Thymus (tissue), 11 donors: Measurements from ENCODE around the gene DIP2B. TPM values are rescaled to one million over a fixed set of nuclear protein-coding genes. Genes with fewer than 3 reads are reported as not detected.

Experiments
- DNase-seq, 9 donors: peaks; one replicate each; pipeline ENCODE4 v3.0.0-alpha.2; 2013; ENCODE audit warnings: low spot score in 9 of 9, low read depth in 6 of 9, missing footprints in 1 of 9
- H3K27ac ChIP-seq, 2 donors: one replicate each; pipeline ENCODE4 v1.5.1; 2013; ENCODE audit warnings: control low read depth in 1 of 2, low read depth in 1 of 2, low read length in 1 of 2, mild to moderate bottlenecking in 1 of 2, moderate library complexity in 1 of 2
- H3K27me3 ChIP-seq, 2 donors: one replicate each; pipeline ENCODE4 v1.5.1; 2013; ENCODE audit warnings: low read length in 1 of 2; ENCODE audit not compliant: control insufficient read depth in 2 of 2, insufficient read depth in 1 of 2
- H3K36me3 ChIP-seq, 2 donors: one replicate each; pipeline ENCODE4 v1.5.1; 2013; ENCODE audit warnings: low read length in 1 of 2, mild to moderate bottlenecking in 1 of 2, moderate library complexity in 1 of 2; ENCODE audit not compliant: control insufficient read depth in 2 of 2, insufficient read depth in 2 of 2
- H3K4me1 ChIP-seq, 2 donors: one replicate each; pipeline ENCODE4 v1.5.1; 2013; ENCODE audit warnings: low read length in 2 of 2; ENCODE audit not compliant: control insufficient read depth in 2 of 2, insufficient read depth in 2 of 2
- H3K4me3 ChIP-seq, 2 donors: one replicate each; pipeline ENCODE4 v1.5.1; 2013; ENCODE audit warnings: low read length in 2 of 2, control low read depth in 1 of 2, mild to moderate bottlenecking in 1 of 2
- H3K9me3 ChIP-seq, 2 donors: one replicate each; pipeline ENCODE4 v1.5.1; 2013; ENCODE audit warnings: low read length in 1 of 2, mild to moderate bottlenecking in 1 of 2; ENCODE audit not compliant: control insufficient read depth in 2 of 2, insufficient read depth in 1 of 2
- WGBS: extraction: QIAGEN DNeasy Blood & Tissue Kit; methylation state at CpG from one replicate; pipeline ENCODE4 v1.1.7; 2013; 5-methylcytosine and 5-hydroxymethylcytosine counted together
- polyA plus RNA-seq: library from polyadenylated mRNA; stranded (reverse); fragments of 200-250 nt; gene quantifications from one replicate; pipeline ENCODE4 v1.2.3, GENCODE V29; 2013
- total RNA-seq: library from RNA; stranded (reverse); fragments of 120-200 nt; gene quantifications from one replicate; pipeline ENCODE4 v1.2.4, GENCODE V29; 2013
- donor health status: healthy.

DIP2B gene
- total and polyA plus RNA-seq, 2 donors = 8.9 to 12.7 TPM

DNA sequence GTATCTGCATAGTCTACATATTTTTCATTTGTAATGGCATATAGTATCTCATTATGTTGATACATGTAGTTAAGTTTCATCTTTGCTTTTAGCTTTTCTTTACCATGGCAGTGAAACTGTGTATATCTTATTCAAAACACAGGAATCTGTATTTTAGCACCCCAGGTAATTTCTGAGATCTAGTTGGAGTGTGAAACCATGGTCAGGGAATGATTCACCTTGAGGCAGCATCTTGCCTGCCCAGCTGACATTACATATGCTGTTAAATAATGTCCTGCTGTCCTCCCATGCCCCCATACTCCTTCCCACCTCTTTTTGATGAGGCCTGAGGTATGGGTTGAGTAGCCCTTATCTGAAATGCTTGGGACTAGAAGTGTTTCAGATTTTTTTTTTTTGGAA lies 133.7 kb downstream of the DIP2B start:
- Histone ChIP-seq H3K4me1 (peaks cover 13 to 43% of the 10 kb centered on the region in 2 donors), H3K36me3 (peaks cover 0 to 4% of the 10 kb centered on the region in 2 donors)

DNA sequence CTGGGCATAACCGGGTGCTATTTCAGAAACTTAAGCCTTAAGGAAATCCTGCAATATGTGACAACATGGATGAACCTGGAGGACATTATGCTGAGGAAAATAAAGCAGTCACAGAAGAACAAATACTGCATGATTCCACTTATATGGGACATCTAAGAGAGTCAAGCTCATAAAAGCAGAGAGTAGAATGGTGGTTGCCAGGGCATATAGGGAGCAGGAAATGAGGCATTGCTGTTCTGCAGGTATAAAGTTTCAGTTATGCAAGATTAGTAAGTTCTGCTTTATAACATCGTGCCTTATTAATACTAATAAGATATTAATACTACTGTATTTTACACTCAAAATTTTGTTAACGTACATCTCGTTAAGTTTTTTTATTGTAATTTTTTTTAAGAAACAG lies 134.9 kb downstream of the DIP2B start:
- no peak overlapping the region for H3K4me3 ChIP-seq
- WGBS = 77% methylated on average over 4 of the region's 4 CpGs
- H3K36me3 ChIP-seq = peaks cover 0 to 4% of the 10 kb centered on the region in 2 donors
- no peak for DNase-seq
- no peak overlapping the region for H3K27ac ChIP-seq
- H3K27me3 ChIP-seq = no peaks in the 10 kb centered on the region
- H3K9me3 ChIP-seq = no peaks in the 10 kb centered on the region
- H3K4me1 ChIP-seq = peaks cover 13 to 43% of the 10 kb centered on the region in 2 donors

More for the DNA sequence above, 133.7 kb downstream of the DIP2B start:
- DNase-seq = no peak
- Histone ChIP-seq H3K9me3 (no peaks in the 10 kb centered on the region), H3K4me3 (no peak overlapping the region), H3K27me3 (no peaks in the 10 kb centered on the region), H3K27ac (no peak overlapping the region)

DNA sequence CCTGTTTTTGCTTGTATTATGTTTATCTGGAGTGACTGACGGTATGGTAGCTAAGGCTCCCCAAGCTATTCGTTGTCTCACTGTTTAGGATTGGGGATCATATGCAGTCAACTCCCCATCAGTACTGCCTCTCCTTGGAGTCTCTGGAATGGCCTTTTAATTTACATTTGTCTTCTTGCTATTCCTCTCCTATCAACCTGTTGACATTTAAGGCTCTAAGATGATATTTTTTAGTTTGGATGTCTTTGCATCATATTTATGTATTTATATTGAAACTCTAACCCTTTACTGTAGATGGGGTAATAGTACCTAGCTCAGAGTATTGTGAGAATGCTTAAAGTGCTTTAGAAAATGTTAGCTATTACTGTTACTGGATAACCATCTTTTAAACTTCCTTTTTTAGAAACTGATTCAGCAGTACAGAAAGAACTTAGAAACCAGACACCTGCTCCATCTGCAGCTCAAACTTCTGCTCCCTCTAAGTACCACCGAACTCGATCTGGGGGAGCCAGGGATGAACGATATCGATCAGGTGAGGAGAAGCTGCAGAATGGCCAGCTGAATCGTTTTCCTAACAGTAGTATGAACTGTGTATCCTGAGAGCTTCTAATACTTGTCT lies 135.6 kb downstream of the DIP2B start:
- Histone ChIP-seq H3K4me1 (peaks cover 13 to 41% of the 10 kb centered on the region in 2 donors), H3K27me3 (no peaks in the 10 kb centered on the region), H3K9me3 (no peaks in the 10 kb centered on the region), H3K27ac (peak overlapping the region in 1 of 2 donors; percentile 1), H3K4me3 (no peak overlapping the region), H3K36me3 (peaks cover 0 to 4% of the 10 kb centered on the region in 2 donors)
- 39% methylated on average over 7 of the region's 7 CpGs for WGBS
- DNase-seq = no peak

DNA sequence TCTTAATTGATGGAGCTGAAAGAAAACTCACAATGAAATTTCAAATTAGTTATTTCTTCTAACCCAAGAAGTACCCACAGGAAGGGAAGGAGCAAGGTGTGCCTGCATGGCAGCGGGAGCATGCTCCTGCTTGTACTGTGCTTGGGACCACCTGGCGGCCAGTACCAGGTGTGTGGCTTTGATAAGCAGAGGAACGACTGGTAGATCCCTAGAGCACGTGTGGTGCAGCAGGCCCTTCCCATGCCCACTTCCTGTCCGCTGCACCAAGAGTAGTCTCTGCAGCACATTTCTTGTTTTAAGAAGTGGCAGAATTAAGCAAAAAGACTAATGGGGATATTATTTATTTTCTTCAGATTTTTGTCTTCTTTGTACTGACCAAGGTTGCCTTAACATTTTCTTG lies 136.8 kb downstream of the DIP2B start:
- Histone ChIP-seq H3K9me3 (no peaks in the 10 kb centered on the region), H3K27me3 (no peaks in the 10 kb centered on the region), H3K4me3 (no peak overlapping the region), H3K27ac (peak overlapping the region in 1 of 2 donors; percentile 30), H3K36me3 (peaks cover 0 to 4% of the 10 kb centered on the region in 2 donors), H3K4me1 (peaks cover 13 to 38% of the 10 kb centered on the region in 2 donors)
- 11% methylated on average over 5 of the region's 5 CpGs for WGBS
- peak in 3 of 9 donors; percentile 40 to 62 (median 41) for DNase-seq

DNA sequence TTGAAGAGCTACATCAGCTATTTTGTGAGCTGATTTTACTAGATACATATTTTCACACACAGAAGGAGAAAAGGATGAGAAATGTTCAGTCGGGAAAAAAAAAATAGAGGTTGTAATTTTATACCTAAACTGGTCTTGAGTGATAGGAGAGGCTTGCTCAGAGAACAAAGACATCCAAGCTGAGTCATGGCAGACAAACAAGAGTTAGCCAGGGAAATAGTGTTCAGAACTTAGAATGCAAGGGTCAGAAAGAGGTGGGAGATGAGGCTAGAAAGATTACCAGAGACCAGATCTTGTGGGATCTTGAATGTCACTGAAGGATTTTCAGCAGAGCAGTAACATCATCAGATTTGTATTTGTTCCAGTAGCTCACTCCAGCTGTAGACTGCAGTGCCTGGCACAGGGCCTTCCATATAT lies 137.3 kb downstream of the DIP2B start:
- no peak overlapping the region for H3K4me3 ChIP-seq
- H3K36me3 ChIP-seq = peaks cover 0 to 4% of the 10 kb centered on the region in 2 donors
- no peak for DNase-seq
- H3K9me3 ChIP-seq = no peaks in the 10 kb centered on the region
- no peaks in the 10 kb centered on the region for H3K27me3 ChIP-seq
- peaks cover 13 to 35% of the 10 kb centered on the region in 2 donors for H3K4me1 ChIP-seq
- H3K27ac ChIP-seq = peak overlapping the region; percentile 20 to 64
- WGBS = 16% methylated on average over 1 of the region's 1 CpG

DNA sequence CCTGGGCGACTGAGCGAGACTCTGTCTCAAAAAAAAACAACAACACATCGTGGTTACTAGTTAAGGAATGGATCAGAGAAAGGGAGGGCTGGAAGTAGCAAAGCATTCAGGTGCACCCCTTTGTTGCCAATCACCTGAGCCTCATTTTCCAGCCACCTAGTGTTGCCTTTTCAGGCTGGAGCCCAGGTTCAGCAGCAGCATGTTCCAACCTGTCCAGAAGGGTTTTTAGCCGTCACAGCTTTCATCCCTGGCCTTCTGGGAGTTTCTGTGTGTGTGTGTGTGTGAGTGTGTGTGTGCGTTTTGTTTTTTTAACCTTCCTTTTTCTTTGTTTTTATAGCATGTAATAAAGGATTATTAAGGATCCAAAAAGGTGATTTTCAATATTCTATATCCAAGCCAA lies 138.0 kb downstream of the DIP2B start:
- 93% methylated on average over 5 of the region's 5 CpGs for WGBS
- Histone ChIP-seq H3K27me3 (no peaks in the 10 kb centered on the region), H3K4me3 (no peak overlapping the region), H3K36me3 (peaks cover 0 to 4% of the 10 kb centered on the region in 2 donors), H3K9me3 (no peaks in the 10 kb centered on the region), H3K4me1 (peaks cover 13 to 29% of the 10 kb centered on the region in 2 donors), H3K27ac (peak overlapping the region; percentile 42 to 55)
- no peak for DNase-seq

DNA sequence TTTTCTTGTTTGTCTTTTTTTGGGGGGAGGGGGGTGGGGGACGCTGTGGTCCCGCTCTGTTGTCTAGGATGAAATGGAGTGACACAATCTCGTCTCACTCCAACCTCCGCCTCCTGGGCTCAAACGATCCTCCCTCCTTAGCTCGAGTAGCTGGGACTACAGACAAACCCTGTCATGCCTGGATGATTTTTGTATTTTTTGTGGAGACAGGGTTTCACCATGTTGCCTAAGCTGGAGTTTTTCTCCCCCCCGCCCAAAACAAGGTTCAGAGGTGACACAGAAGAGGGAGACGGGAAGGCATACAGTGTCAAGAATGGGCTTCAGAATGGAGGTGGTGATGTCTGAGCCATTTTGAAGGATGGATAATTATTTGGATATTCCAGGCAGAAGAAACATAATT lies 142.2 kb downstream of the DIP2B start:
- Histone ChIP-seq H3K27ac (no peak overlapping the region), H3K27me3 (no peaks in the 10 kb centered on the region), H3K4me1 (peaks cover 0 to 3% of the 10 kb centered on the region in 2 donors), H3K4me3 (no peak overlapping the region), H3K36me3 (peaks cover 0 to 4% of the 10 kb centered on the region in 2 donors), H3K9me3 (no peaks in the 10 kb centered on the region)
- no peak for DNase-seq
- 98% methylated on average over 8 of the region's 8 CpGs for WGBS

DNA sequence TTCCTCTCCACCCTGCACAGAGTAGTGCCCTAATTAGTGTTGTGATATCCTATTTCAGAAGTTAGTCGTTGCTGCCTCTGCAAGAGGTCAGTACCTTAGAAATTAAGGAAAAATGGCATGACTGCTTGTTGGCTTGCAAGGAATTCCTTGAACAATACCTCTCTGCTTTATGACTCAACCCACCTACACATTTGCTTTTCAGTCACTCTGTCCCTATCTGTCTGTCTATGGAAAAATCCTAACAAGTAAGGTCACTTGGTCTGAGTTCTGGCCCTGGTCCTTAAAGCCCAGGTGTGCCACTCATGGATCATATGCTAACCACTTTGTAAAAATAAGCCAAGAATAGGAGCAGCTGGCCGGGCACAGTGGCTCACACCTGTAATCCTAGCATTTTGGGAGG lies 142.7 kb downstream of the DIP2B start:
- no peak overlapping the region for H3K4me3 ChIP-seq
- peaks cover 0 to 4% of the 10 kb centered on the region in 2 donors for H3K36me3 ChIP-seq
- no peaks in the 10 kb centered on the region for H3K27me3 ChIP-seq
- no peaks in the 10 kb centered on the region for H3K4me1 ChIP-seq
- H3K9me3 ChIP-seq = no peaks in the 10 kb centered on the region
- no peak for DNase-seq
- no peak overlapping the region for H3K27ac ChIP-seq
- 95% methylated on average over 2 of the region's 2 CpGs for WGBS

DNA sequence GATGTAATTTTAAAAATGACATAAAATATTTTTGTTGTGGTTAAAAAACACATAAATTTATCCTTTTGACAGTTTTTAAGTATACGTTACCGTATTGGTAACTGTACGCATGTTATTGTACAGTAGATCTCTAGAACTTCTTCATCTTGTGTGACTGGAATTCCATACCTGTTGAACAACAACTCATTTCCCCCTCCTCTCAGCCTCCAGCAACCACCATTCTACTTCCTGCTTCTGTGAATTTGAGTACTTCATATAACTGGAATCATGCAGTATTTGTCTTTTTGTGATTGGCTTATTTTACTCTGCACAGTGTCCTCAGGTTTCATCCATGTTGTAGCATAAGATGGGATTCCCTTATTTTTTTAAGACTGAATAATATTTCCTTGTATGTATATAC lies 145.5 kb downstream of the DIP2B start:
- Histone ChIP-seq H3K4me1 (no peaks in the 10 kb centered on the region), H3K36me3 (no peaks in the 10 kb centered on the region), H3K27me3 (no peaks in the 10 kb centered on the region), H3K4me3 (no peak overlapping the region), H3K9me3 (no peaks in the 10 kb centered on the region), H3K27ac (no peak overlapping the region)
- DNase-seq = no peak
- WGBS = 94% methylated on average over 3 of the region's 3 CpGs
